ENCODE data around the gene NDUFB6.
"Not testable (repeated sequence)": the region's sequence is repeated elsewhere in the genome, so short reads cannot be mapped to it uniquely, and the experiment has no call there.

NDUFB6 gene

DNA sequence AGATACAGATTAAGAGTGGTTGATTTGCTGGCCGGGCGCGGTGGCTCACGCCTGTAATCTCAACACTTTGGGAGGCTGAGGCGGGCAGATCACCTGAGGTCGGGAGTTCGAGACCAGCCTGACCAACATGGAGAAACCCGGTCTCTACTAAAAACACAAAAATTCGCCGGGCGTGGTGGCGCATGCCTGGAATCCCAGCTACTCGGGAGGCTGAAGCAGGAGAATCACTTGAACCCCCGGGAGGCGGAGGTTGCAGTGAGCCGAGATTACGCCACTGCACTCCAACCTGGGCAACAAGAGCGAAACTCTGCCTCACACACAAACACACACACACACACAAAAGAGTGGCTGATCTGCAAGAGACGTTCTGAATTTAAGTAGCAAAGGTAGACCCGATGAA, 24.7 kb downstream of the NDUFB6 start:
- H3K4me3 ChIP-seq (ENCODE audit: low read length in 2 of 2); H3K36me3 ChIP-seq (ENCODE audit: control insufficient read depth in 2 of 2, insufficient read depth in 2 of 2, low read length in 2 of 2); H3K9ac ChIP-seq (ENCODE audit: low read length in 2 of 2); H3K27ac ChIP-seq (ENCODE audit: low read length); H3K9me3 ChIP-seq (ENCODE audit: control insufficient read depth in 2 of 2, low read length in 2 of 2); H3K27me3 ChIP-seq (ENCODE audit: control insufficient read depth in 1 of 2, insufficient read depth in 2 of 2, low read length in 2 of 2): not testable (repeated sequence)
- H3K4me1 ChIP-seq (ENCODE audit: control insufficient read depth, insufficient read depth, low read length) = peaks cover 11% of the 10 kb centered on the region

DNA sequence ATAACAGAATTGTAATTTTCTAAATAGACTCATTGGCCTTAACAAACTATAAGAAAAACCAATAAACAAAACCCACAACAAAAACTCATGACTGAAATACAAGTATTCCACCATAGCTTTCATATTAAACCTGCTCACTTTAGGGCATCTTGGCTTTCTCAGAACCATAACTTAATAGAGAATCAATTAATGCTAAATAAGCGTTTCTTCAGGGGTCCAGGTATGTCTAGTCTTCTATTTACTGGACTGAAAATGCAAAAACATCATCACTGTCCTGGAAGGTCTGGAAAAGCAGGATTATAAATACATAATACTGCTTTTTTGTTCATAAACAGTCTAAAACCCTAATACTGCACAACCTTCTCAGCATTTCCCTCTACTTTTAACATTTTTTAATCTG, 27.1 kb downstream of the NDUFB6 start:
- Histone ChIP-seq H3K27me3 (ENCODE audit: control insufficient read depth in 1 of 2, insufficient read depth in 2 of 2, low read length in 2 of 2) (no peaks in the 10 kb centered on the region), H3K27ac (ENCODE audit: low read length) (no peak overlapping the region), H3K4me1 (ENCODE audit: control insufficient read depth, insufficient read depth, low read length) (peaks cover 8% of the 10 kb centered on the region), H3K9ac (ENCODE audit: low read length in 2 of 2) (no peak overlapping the region), H3K36me3 (ENCODE audit: control insufficient read depth in 2 of 2, insufficient read depth in 2 of 2, low read length in 2 of 2) (peaks cover 15 to 21% of the 10 kb centered on the region in 2 donors), H3K9me3 (ENCODE audit: control insufficient read depth in 2 of 2, low read length in 2 of 2) (no peaks in the 10 kb centered on the region), H3K4me3 (ENCODE audit: low read length in 2 of 2) (no peak overlapping the region)

- H3K9me3 ChIP-seq (ENCODE audit: control insufficient read depth in 2 of 2, low read length in 2 of 2) = no peaks in the 10 kb centered on the region
- H3K4me3 ChIP-seq (ENCODE audit: low read length in 2 of 2) = no peak overlapping the region
- no peaks in the 10 kb centered on the region for H3K27me3 ChIP-seq (ENCODE audit: control insufficient read depth in 1 of 2, insufficient read depth in 2 of 2, low read length in 2 of 2)
- no peak overlapping the region for H3K9ac ChIP-seq (ENCODE audit: low read length in 2 of 2)
- H3K4me1 ChIP-seq (ENCODE audit: control insufficient read depth, insufficient read depth, low read length) = no peaks in the 10 kb centered on the region
- peaks cover 15 to 21% of the 10 kb centered on the region in 2 donors for H3K36me3 ChIP-seq (ENCODE audit: control insufficient read depth in 2 of 2, insufficient read depth in 2 of 2, low read length in 2 of 2)
- H3K27ac ChIP-seq (ENCODE audit: low read length) = no peak overlapping the region
These were observed 29.9 kb downstream of the NDUFB6 start for GRCh38 chr9:32543047-32543446.

GRCh38 chr9:32533816-32534215, 39.1 kb downstream of the NDUFB6 start:
- Histone ChIP-seq H3K27ac (ENCODE audit: low read length) (no peak overlapping the region), H3K4me1 (ENCODE audit: control insufficient read depth, insufficient read depth, low read length) (no peaks in the 10 kb centered on the region), H3K36me3 (ENCODE audit: control insufficient read depth in 2 of 2, insufficient read depth in 2 of 2, low read length in 2 of 2) (peaks cover 3% of the 10 kb centered on the region in 2 donors), H3K9me3 (ENCODE audit: control insufficient read depth in 2 of 2, low read length in 2 of 2) (no peaks in the 10 kb centered on the region), H3K27me3 (ENCODE audit: control insufficient read depth in 1 of 2, insufficient read depth in 2 of 2, low read length in 2 of 2) (no peaks in the 10 kb centered on the region), H3K4me3 (ENCODE audit: low read length in 2 of 2) (no peak overlapping the region), H3K9ac (ENCODE audit: low read length in 2 of 2) (no peak overlapping the region)

DNA sequence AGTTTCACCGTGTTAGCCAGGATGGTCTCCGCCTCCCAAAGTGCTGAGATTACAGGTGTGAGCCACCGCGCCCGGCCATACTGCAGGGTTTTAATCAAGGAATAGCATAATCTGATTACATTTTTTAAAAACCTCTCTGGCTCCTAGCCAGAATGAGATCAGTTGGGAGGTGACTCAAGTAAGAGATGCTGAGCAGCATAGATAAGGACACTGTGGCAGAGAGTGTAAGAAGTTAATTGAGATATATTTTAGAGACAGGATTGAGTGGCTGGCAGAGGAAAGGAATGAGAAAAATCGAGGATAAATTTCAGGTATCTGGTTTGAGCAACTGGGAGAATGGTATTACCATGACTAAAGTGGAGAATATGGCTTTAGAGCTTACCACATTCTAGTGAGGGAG, 39.6 kb downstream of the NDUFB6 start:
- no peak overlapping the region for H3K9ac ChIP-seq (ENCODE audit: low read length in 2 of 2)

DNA sequence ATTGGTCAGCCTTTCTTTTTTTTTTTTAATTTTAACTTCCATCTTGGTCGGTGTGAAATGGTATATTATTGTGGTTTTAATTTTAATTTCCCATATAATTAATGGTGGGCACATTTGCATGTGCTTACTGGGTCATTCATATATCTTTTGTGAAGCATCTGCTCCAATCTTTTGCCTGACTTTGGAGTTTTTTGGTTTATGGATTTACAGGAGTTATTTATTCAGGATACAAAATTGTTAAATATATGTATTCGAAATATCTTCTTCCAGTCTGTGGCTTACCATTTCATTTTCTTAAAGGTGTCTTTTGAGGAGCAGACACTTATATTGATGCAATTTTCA, 46.3 kb downstream of the NDUFB6 start:
- Histone ChIP-seq H3K36me3 (ENCODE audit: control insufficient read depth in 2 of 2, insufficient read depth in 2 of 2, low read length in 2 of 2) (no peaks in the 10 kb centered on the region), H3K4me1 (ENCODE audit: control insufficient read depth, insufficient read depth, low read length) (peaks cover 4% of the 10 kb centered on the region), H3K27ac (ENCODE audit: low read length) (peak overlapping the region; percentile 76), H3K9ac (ENCODE audit: low read length in 2 of 2) (peak overlapping the region; percentile 84 to 87), H3K4me3 (ENCODE audit: low read length in 2 of 2) (peak overlapping the region; percentile 93 to 98), H3K9me3 (ENCODE audit: control insufficient read depth in 2 of 2, low read length in 2 of 2) (no peaks in the 10 kb centered on the region), H3K27me3 (ENCODE audit: control insufficient read depth in 1 of 2, insufficient read depth in 2 of 2, low read length in 2 of 2) (no peaks in the 10 kb centered on the region)

More for the DNA sequence above, 39.6 kb downstream of the NDUFB6 start:
- Histone ChIP-seq H3K4me1 (ENCODE audit: control insufficient read depth, insufficient read depth, low read length) (no peaks in the 10 kb centered on the region), H3K27me3 (ENCODE audit: control insufficient read depth in 1 of 2, insufficient read depth in 2 of 2, low read length in 2 of 2) (no peaks in the 10 kb centered on the region), H3K27ac (ENCODE audit: low read length) (no peak overlapping the region), H3K36me3 (ENCODE audit: control insufficient read depth in 2 of 2, insufficient read depth in 2 of 2, low read length in 2 of 2) (peaks cover 3% of the 10 kb centered on the region in 2 donors), H3K9me3 (ENCODE audit: control insufficient read depth in 2 of 2, low read length in 2 of 2) (no peaks in the 10 kb centered on the region), H3K4me3 (ENCODE audit: low read length in 2 of 2) (no peak overlapping the region)

GRCh38 chr9:32526041-32526706, 46.8 kb downstream of the NDUFB6 start, which contains the start of gene RIGI:
TSS of gene RIGI (minus strand) at chr9:32526196. CDS start at chr9:32526166, 30 bp downstream.
- Histone ChIP-seq H3K36me3 (ENCODE audit: control insufficient read depth in 2 of 2, insufficient read depth in 2 of 2, low read length in 2 of 2) (no peaks in the 10 kb centered on the region), H3K27ac (ENCODE audit: low read length) (peak within 1 kb of the TSS; percentile 76), H3K27me3 (ENCODE audit: control insufficient read depth in 1 of 2, insufficient read depth in 2 of 2, low read length in 2 of 2) (no peaks in the 10 kb centered on the region), H3K4me3 (ENCODE audit: low read length in 2 of 2) (peak within 1 kb of the TSS; percentile 93 to 98), H3K4me1 (ENCODE audit: control insufficient read depth, insufficient read depth, low read length) (peaks cover 4% of the 10 kb centered on the region), H3K9me3 (ENCODE audit: control insufficient read depth in 2 of 2, low read length in 2 of 2) (no peaks in the 10 kb centered on the region), H3K9ac (ENCODE audit: low read length in 2 of 2) (peak within 1 kb of the TSS; percentile 87)

DNA sequence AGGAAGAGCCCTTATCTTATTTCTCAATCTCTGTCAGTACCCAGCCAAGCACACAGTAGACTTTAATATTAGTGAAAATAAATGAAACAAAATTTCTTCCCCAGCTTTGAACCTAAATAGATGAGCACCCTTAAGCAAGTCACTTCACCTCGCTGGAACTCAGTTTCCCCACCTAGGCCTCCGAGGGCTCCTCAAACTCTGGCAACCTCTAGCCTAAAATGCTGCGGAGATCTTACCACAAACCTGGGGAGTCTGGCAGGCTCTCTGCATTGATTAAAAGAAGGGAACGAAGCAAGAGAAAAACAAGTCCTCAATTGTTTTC, 47.3 kb downstream of the NDUFB6 start:
- H3K27ac ChIP-seq (ENCODE audit: low read length) = peak overlapping the region; percentile 76
- H3K4me1 ChIP-seq (ENCODE audit: control insufficient read depth, insufficient read depth, low read length) = peaks cover 4% of the 10 kb centered on the region
- no peaks in the 10 kb centered on the region for H3K36me3 ChIP-seq (ENCODE audit: control insufficient read depth in 2 of 2, insufficient read depth in 2 of 2, low read length in 2 of 2)
- H3K4me3 ChIP-seq (ENCODE audit: low read length in 2 of 2) = peak overlapping the region; percentile 93 to 98
- peak overlapping the region; percentile 87 for H3K9ac ChIP-seq (ENCODE audit: low read length in 2 of 2)
- no peaks in the 10 kb centered on the region for H3K9me3 ChIP-seq (ENCODE audit: control insufficient read depth in 2 of 2, low read length in 2 of 2)
- H3K27me3 ChIP-seq (ENCODE audit: control insufficient read depth in 1 of 2, insufficient read depth in 2 of 2, low read length in 2 of 2) = no peaks in the 10 kb centered on the region

DNA sequence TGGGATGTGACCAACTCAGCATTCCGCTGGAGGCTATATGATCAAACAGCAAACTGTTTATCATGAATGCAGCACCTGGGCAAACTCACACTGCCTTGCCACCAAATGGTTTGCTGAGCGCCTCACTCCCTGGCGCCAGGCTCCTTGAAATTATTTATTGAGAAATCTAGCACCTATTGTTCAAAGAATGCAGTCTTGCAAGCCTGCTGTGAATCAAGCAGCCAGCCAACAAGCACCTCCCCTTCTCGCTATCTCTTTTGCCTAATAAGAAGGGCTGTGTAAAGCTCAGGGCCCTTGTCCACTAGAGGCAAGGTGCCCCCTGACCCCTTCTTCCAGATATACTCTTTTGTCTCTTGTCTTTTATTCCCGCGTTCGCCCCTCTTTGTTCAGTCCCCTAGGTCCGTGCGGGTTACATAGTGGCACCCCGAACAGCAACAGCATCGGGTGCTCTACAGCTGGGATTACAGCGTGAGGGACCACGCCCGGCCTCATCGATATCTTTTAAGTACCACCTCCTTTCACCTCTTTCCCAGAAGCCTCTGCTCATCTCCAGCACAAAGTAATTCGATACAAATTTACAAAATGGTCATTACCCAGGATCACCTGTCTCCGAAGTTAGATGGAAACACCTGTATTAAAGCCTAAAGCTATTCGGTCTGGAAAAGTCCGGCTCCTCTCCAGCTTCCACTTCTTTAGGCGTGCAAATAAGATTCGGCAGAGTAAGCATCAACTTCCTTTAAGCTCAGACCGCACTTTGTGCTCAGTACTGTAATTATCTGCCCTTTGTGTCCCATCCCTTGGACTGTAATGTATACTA, 47.9 kb downstream of the NDUFB6 start:
- H3K9ac ChIP-seq (ENCODE audit: low read length in 2 of 2) = peak overlapping the region; percentile 87
- H3K36me3 ChIP-seq (ENCODE audit: control insufficient read depth in 2 of 2, insufficient read depth in 2 of 2, low read length in 2 of 2) = no peaks in the 10 kb centered on the region
- no peaks in the 10 kb centered on the region for H3K9me3 ChIP-seq (ENCODE audit: control insufficient read depth in 2 of 2, low read length in 2 of 2)
- H3K27me3 ChIP-seq (ENCODE audit: control insufficient read depth in 1 of 2, insufficient read depth in 2 of 2, low read length in 2 of 2) = no peaks in the 10 kb centered on the region
- H3K4me1 ChIP-seq (ENCODE audit: control insufficient read depth, insufficient read depth, low read length) = peaks cover 4% of the 10 kb centered on the region
- H3K4me3 ChIP-seq (ENCODE audit: low read length in 2 of 2) = peak overlapping the region; percentile 93 to 98
- H3K27ac ChIP-seq (ENCODE audit: low read length) = peak overlapping the region; percentile 76

GRCh38 chr9:32524558-32524891, 48.4 kb downstream of the NDUFB6 start:
- H3K9me3 ChIP-seq (ENCODE audit: control insufficient read depth in 2 of 2, low read length in 2 of 2); H3K9ac ChIP-seq (ENCODE audit: low read length in 2 of 2); H3K4me1 ChIP-seq (ENCODE audit: control insufficient read depth, insufficient read depth, low read length): not testable (repeated sequence)

GRCh38 chr9:32523910-32524309, 49.0 kb downstream of the NDUFB6 start:
- Histone ChIP-seq H3K27ac (ENCODE audit: low read length) (no peak overlapping the region), H3K9ac (ENCODE audit: low read length in 2 of 2) (no peak overlapping the region), H3K4me3 (ENCODE audit: low read length in 2 of 2) (no peak overlapping the region), H3K9me3 (ENCODE audit: control insufficient read depth in 2 of 2, low read length in 2 of 2) (no peaks in the 10 kb centered on the region), H3K36me3 (ENCODE audit: control insufficient read depth in 2 of 2, insufficient read depth in 2 of 2, low read length in 2 of 2) (no peaks in the 10 kb centered on the region), H3K4me1 (ENCODE audit: control insufficient read depth, insufficient read depth, low read length) (peaks cover 4% of the 10 kb centered on the region), H3K27me3 (ENCODE audit: control insufficient read depth in 1 of 2, insufficient read depth in 2 of 2, low read length in 2 of 2) (no peaks in the 10 kb centered on the region)

More at GRCh38 chr9:32524558-32524891, 48.4 kb downstream of the NDUFB6 start:
- H3K27ac ChIP-seq (ENCODE audit: low read length); H3K36me3 ChIP-seq (ENCODE audit: control insufficient read depth in 2 of 2, insufficient read depth in 2 of 2, low read length in 2 of 2); H3K27me3 ChIP-seq (ENCODE audit: control insufficient read depth in 1 of 2, insufficient read depth in 2 of 2, low read length in 2 of 2): not testable (repeated sequence)
- H3K4me3 ChIP-seq (ENCODE audit: low read length in 2 of 2) = peak overlapping the region; percentile 93 to 98
